Nephron (organoid): Measurements from ENCODE around the gene FMNL2.

Source experiments
- H3K27ac Mint-ChIP-seq, 3 experiments: 2 replicates each; pipeline ENCODE4 v1.8.0; 2020; ENCODE audit warnings: mixed read lengths in 3 of 3, mild to moderate bottlenecking in 2 of 3, moderate library complexity in 1 of 3
- H3K27me3 Mint-ChIP-seq: 2 replicates; pipeline ENCODE4 v1.8.0; 2021; ENCODE audit warnings: low read depth, mild to moderate bottlenecking, moderate library complexity, mixed read lengths
- H3K36me3 Mint-ChIP-seq: 2 replicates; pipeline ENCODE4 v1.8.0; 2020; ENCODE audit warnings: low read depth, mixed read lengths
- H3K4me1 Mint-ChIP-seq: 2 replicates; pipeline ENCODE4 v1.8.0; 2020; ENCODE audit warnings: mixed read lengths
- H3K4me3 Mint-ChIP-seq, 3 experiments: 2 replicates each; pipeline ENCODE4 v1.8.0; 2020; ENCODE audit warnings: mild to moderate bottlenecking in 3 of 3, mixed read lengths in 3 of 3, moderate library complexity in 2 of 3
- H3K9me3 Mint-ChIP-seq: 2 replicates; pipeline ENCODE4 v1.8.0; 2020; ENCODE audit warnings: mixed read lengths
- TF ChIP-seq, protein P1 (sequence below), 3 experiments: fragments of 200-600 bp; sonication (generic); IDR thresholded peaks; one replicate each; pipeline ENCODE4 v1.5.0; 2021; ENCODE audit warnings: antibody characterized with exemption in 3 of 3; ENCODE audit not compliant: unreplicated experiment in 3 of 3

FMNL2 gene

DNA sequence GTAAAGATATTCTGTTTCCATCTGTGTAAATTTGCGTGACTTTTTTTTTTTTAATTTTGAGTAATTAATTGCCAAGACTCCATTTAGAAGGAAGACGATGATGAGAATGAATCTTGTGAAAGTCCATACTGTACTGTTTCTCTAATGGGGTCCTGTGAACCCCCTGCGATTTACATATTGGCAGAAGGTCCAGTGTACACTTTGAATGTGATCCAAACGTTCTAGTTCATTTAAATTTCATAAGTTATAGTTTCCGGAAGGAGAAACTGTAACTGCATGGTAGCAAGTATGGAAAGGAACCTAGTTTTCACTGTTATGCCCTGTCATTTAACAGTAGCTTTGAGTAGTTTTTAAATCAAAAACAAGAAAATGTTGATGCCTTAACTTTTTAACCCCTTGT, 166.7 kb downstream of the FMNL2 start:
- peaks cover 34% of the 10 kb centered on the region for H3K36me3 Mint-ChIP-seq
- H3K4me1 Mint-ChIP-seq: peaks cover 40% of the 10 kb centered on the region
- peak overlapping the region in 2 of 3 experiments; percentile 21 to 90 for H3K27ac Mint-ChIP-seq
- peaks cover 11% of the 10 kb centered on the region for H3K9me3 Mint-ChIP-seq
- TF ChIP-seq, protein P1, sequence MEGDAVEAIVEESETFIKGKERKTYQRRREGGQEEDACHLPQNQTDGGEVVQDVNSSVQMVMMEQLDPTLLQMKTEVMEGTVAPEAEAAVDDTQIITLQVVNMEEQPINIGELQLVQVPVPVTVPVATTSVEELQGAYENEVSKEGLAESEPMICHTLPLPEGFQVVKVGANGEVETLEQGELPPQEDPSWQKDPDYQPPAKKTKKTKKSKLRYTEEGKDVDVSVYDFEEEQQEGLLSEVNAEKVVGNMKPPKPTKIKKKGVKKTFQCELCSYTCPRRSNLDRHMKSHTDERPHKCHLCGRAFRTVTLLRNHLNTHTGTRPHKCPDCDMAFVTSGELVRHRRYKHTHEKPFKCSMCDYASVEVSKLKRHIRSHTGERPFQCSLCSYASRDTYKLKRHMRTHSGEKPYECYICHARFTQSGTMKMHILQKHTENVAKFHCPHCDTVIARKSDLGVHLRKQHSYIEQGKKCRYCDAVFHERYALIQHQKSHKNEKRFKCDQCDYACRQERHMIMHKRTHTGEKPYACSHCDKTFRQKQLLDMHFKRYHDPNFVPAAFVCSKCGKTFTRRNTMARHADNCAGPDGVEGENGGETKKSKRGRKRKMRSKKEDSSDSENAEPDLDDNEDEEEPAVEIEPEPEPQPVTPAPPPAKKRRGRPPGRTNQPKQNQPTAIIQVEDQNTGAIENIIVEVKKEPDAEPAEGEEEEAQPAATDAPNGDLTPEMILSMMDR (IDR thresholded peaks at IDR 0.05; ENCODE audit: unreplicated experiment in 3 of 3): no peak
- H3K27me3 Mint-ChIP-seq: no peaks in the 10 kb centered on the region
- H3K4me3 Mint-ChIP-seq: no peak overlapping the region

DNA sequence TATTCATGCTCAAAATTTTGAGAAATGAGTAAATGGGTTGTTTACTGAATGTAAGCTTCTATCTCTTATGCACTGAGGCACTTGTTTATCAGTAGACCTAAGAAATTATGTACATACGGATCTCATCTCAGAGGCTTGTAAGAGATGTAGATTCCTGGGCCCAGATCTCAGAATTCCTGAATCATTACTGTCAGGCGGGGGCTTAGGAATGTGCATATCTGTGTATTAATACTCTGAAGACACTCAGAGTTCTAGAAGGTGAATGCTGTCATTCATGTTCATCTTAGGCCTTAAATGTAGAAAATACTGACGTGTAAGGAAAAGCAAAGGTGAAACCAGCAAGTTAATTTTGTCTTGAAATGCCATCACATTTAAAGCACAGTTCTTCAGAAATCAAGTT, 169.6 kb downstream of the FMNL2 start:
- Mint-ChIP-seq H3K4me1 (peaks cover 43% of the 10 kb centered on the region), H3K9me3 (no peaks in the 10 kb centered on the region)

DNA sequence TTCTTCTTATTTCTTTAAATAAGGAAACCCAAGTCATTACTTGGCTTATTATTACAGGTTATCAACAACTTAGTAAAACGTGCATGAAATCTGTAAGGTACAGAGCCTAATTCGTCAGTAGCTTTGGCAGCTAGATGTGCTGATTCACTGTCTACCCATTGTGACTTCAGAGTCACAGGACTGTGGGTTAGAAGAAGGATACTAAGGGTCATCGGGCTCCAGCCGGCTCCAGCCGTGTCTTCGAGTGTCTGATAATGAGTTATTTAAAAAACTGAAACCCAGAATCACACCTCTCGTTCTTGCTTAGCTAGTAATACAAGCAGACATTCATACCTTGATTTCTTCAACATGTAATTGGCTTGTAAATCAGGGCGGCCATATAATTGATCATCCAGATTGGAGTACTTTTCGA, 170.5 kb downstream of the FMNL2 start:
- TF ChIP-seq, protein P1 (IDR thresholded peaks at IDR 0.05; ENCODE audit: unreplicated experiment in 3 of 3): no peak
- Mint-ChIP-seq H3K4me3 (no peak overlapping the region), H3K9me3 (no peaks in the 10 kb centered on the region), H3K27me3 (no peaks in the 10 kb centered on the region), H3K4me1 (peaks cover 34% of the 10 kb centered on the region), H3K36me3 (peaks cover 18% of the 10 kb centered on the region), H3K27ac (peak overlapping the region in 2 of 3 experiments; percentile 24 to 72)

More for the DNA sequence above, 169.6 kb downstream of the FMNL2 start:
- TF ChIP-seq, protein P1 (IDR thresholded peaks at IDR 0.05; ENCODE audit: unreplicated experiment in 3 of 3): no peak
- Mint-ChIP-seq H3K27ac (peak overlapping the region in 2 of 3 experiments; percentile 9 to 11), H3K4me3 (no peak overlapping the region), H3K27me3 (no peaks in the 10 kb centered on the region), H3K36me3 (peaks cover 18% of the 10 kb centered on the region)

DNA sequence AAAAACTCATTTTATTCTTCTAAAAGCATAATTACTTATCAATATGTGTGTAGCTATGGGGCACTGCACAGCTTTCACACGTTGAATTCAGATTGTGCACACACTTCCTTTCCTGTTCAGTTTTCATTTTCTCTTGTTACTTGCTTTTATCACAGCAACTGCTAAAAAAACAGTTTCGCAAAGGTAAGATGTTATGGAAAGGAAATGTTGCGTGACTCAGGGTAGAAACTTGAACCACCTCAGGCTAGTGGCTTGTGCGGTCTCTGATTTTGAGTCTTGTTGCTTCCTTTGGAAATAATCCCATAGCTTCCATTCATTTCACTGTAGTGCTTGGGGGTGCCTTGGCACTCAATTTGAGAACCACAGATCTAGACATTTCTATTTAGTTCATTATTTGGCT, 171.9 kb downstream of the FMNL2 start:
- peaks cover 27% of the 10 kb centered on the region for H3K4me1 Mint-ChIP-seq
- peaks cover 16% of the 10 kb centered on the region for H3K36me3 Mint-ChIP-seq
- H3K27ac Mint-ChIP-seq: no peak overlapping the region
- H3K9me3 Mint-ChIP-seq: no peaks in the 10 kb centered on the region
- TF ChIP-seq, protein P1 (IDR thresholded peaks at IDR 0.05; ENCODE audit: unreplicated experiment in 3 of 3): no peak
- no peaks in the 10 kb centered on the region for H3K27me3 Mint-ChIP-seq
- no peak overlapping the region for H3K4me3 Mint-ChIP-seq

DNA sequence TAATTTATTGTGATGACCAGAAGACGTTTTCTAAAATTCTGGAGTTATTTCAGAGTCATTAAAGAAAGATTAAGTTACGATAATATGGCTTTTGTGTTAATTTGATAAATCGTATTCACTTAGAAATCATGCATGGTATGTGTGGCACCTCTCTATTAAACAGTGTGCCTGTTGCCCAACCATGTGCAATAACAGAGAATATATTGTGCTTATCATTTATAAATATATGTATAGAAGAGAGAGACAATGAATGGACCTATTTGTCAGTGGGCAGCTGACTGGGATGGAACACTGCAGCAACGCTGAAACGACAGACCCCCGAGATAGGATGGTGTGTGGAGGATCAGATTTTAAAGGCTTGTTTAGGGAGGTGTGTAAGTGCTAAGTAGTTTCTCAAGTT, 172.9 kb downstream of the FMNL2 start:
- H3K4me3 Mint-ChIP-seq: no peak overlapping the region
- no peaks in the 10 kb centered on the region for H3K27me3 Mint-ChIP-seq
- peaks cover 31% of the 10 kb centered on the region for H3K4me1 Mint-ChIP-seq
- H3K27ac Mint-ChIP-seq: peak overlapping the region; percentile 7 to 12 (median 12)
- H3K9me3 Mint-ChIP-seq: no peaks in the 10 kb centered on the region
- TF ChIP-seq, protein P1 (IDR thresholded peaks at IDR 0.05; ENCODE audit: unreplicated experiment in 3 of 3): no peak
- peaks cover 11% of the 10 kb centered on the region for H3K36me3 Mint-ChIP-seq

DNA sequence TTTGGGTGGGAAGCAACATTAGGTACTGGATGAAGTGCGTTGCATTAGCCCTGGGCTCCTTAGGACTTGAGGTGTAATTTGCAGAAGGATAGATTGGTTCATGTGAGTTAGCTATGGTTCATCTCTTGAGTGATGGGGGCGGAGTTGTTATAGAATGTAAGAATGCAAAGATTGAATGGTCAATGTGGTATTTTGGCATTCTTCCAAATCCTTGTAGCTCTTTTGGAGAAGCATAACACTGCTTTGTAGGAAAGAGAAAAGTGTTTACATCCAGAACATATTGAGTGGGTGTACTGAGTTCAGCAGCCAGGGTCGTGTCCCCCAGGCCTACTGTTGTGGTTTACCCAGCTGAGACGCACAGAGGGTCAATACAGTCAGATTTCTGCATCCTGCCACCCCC, 173.5 kb downstream of the FMNL2 start:
- Mint-ChIP-seq H3K4me1 (peaks cover 37% of the 10 kb centered on the region), H3K9me3 (no peaks in the 10 kb centered on the region), H3K27me3 (no peaks in the 10 kb centered on the region), H3K4me3 (no peak overlapping the region), H3K27ac (peak overlapping the region; percentile 7 to 12 (median 12)), H3K36me3 (peaks cover 5% of the 10 kb centered on the region)
- TF ChIP-seq, protein P1 (IDR thresholded peaks at IDR 0.05; ENCODE audit: unreplicated experiment in 3 of 3): no peak
